HepG2 (cell line): ENCODE measurements around the gene ACTL6A.

Experiments
- CBX1 ChIP-seq: IDR thresholded peaks from one replicate; pipeline ENCODE4 v1.6.1; 2016; ENCODE audit warnings: antibody characterized with exemption, low read depth
- CENPX ChIP-seq: sonication (generic); formaldehyde crosslinking; IDR thresholded peaks from 2 replicates; pipeline ENCODE4 v1.9.0; 2021; ENCODE audit warnings: mild to moderate bottlenecking, missing genetic modification reagents, moderate library complexity
- DRAP1 ChIP-seq: IDR thresholded peaks from 2 replicates; pipeline ENCODE4 v1.6.1; 2016; ENCODE audit warnings: missing genetic modification reagents, missing compliant biosample characterization
- ESRRA ChIP-seq: sonication (generic); formaldehyde crosslinking; IDR thresholded peaks from 2 replicates; pipeline ENCODE4 v1.5.1; 2020; ENCODE audit warnings: mild to moderate bottlenecking, low read depth, missing genetic modification reagents
- HNF4G ChIP-seq, 2 experiments: sonication (generic) in 1 of 2; formaldehyde crosslinking in 1 of 2; IDR thresholded peaks; 2 replicates each; pipeline versions ENCODE4 v1.4.0 to v1.6.1; 2011 to 2020; ENCODE audit warnings: borderline replicate concordance in 2 of 2, low read depth in 2 of 2, mild to moderate bottlenecking in 2 of 2, low read length in 1 of 2, missing genetic modification reagents in 1 of 2, moderate library complexity in 1 of 2
- POLR2AphosphoS5 ChIP-seq: IDR thresholded peaks from 2 replicates; pipeline ENCODE4 v1.6.1; 2012; ENCODE audit warnings: low read depth, low read length
- TFE3 ChIP-seq: IDR thresholded peaks from 2 replicates; pipeline ENCODE4 v1.6.1; 2016
- ZFP1 ChIP-seq: IDR thresholded peaks from 2 replicates; pipeline ENCODE4 v1.6.1; 2016
- ZNF17 ChIP-seq: sonication (generic); formaldehyde crosslinking; IDR thresholded peaks from 2 replicates; pipeline ENCODE4 v1.5.0; 2020; ENCODE audit warnings: mild to moderate bottlenecking, missing genetic modification reagents

- TF ChIP-seq ZNF17 (CRISPR knock-in tag): no peak
- no peak for TF ChIP-seq DRAP1 (CRISPR knock-in tag)
- no peak for TF ChIP-seq ESRRA (CRISPR knock-in tag)
- no peak for TF ChIP-seq POLR2AphosphoS5
- no peak for TF ChIP-seq HNF4G (IDR thresholded peaks at IDR 0.05; ENCODE audit: borderline replicate concordance, low read depth, low read length)
- no peak for TF ChIP-seq HNF4G (CRISPR knock-in tag; IDR thresholded peaks at IDR 0.05; ENCODE audit: borderline replicate concordance, low read depth)
- no peak for TF ChIP-seq CENPX (CRISPR knock-in tag)
- no peak for TF ChIP-seq TFE3
- TF ChIP-seq ZFP1: no peak
- no peak for TF ChIP-seq CBX1
These were observed 48.9 kb upstream of the ACTL6A start for GRCh38 chr3:179513862-179514261.
